ENCODE data around the gene RORC.

Gene RORC

DNA sequence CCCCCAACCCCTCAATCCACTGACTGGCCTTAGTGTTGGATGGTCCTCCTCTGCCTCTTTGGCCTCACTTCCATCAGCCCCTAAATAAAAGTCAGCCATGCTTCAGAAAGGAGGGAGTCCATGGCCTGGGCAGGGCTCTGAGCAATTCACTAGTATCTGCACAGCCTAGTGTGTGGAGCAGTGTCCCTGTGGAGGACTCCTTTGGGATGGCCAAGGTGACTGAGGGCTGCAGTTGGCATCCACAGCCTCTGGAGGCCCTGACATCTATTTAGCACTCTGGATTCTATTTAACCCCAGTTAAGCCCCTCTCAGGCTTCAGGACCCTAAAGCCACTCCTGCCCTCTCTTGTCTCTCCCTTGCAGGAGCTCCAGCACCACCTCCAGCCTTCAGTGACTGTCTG is 18.3 kb upstream of the RORC start:
- Histone ChIP-seq H3K27me3 (ENCODE audit: insufficient read depth, low read length) (no peaks in the 10 kb centered on the region; the same call in 1 of the 2 replicates), H3K27ac (ENCODE audit: low read depth, low read length, poor library complexity, severe bottlenecking) (no peak overlapping the region), H3K4me1 (ENCODE audit: insufficient read depth, low read length, severe bottlenecking) (peaks cover 8% of the 10 kb centered on the region), H3F3A (ENCODE audit: insufficient read depth, low read length) (no peaks in the 10 kb centered on the region), H3K36me3 (ENCODE audit: insufficient read depth, low read length) (no peaks in the 10 kb centered on the region), H3K9ac (ENCODE audit: low read length) (no peak overlapping the region), H3K4me2 (ENCODE audit: low read length) (no peak overlapping the region), H3K4me3 (ENCODE audit: low read depth, low read length, poor library complexity, severe bottlenecking) (no peak overlapping the region), H3K9me3 (ENCODE audit: low read length) (no peaks in the 10 kb centered on the region), H3K79me2 (ENCODE audit: insufficient read depth, low read length) (no peaks in the 10 kb centered on the region), H2AFZ (ENCODE audit: low read length) (no peak overlapping the region), H4K20me1 (ENCODE audit: insufficient read depth, low read length) (no peaks in the 10 kb centered on the region), H3K9me2 (ENCODE audit: low read depth, low read length) (no peaks in the 10 kb centered on the region)
- TF ChIP-seq, protein P1, sequence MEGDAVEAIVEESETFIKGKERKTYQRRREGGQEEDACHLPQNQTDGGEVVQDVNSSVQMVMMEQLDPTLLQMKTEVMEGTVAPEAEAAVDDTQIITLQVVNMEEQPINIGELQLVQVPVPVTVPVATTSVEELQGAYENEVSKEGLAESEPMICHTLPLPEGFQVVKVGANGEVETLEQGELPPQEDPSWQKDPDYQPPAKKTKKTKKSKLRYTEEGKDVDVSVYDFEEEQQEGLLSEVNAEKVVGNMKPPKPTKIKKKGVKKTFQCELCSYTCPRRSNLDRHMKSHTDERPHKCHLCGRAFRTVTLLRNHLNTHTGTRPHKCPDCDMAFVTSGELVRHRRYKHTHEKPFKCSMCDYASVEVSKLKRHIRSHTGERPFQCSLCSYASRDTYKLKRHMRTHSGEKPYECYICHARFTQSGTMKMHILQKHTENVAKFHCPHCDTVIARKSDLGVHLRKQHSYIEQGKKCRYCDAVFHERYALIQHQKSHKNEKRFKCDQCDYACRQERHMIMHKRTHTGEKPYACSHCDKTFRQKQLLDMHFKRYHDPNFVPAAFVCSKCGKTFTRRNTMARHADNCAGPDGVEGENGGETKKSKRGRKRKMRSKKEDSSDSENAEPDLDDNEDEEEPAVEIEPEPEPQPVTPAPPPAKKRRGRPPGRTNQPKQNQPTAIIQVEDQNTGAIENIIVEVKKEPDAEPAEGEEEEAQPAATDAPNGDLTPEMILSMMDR (IDR thresholded peaks at IDR 0.05; ENCODE audit: low read length), result no peak
- TF ChIP-seq EZH2 (IDR thresholded peaks at IDR 0.05; ENCODE audit: borderline replicate concordance, low read length), result no peak

DNA sequence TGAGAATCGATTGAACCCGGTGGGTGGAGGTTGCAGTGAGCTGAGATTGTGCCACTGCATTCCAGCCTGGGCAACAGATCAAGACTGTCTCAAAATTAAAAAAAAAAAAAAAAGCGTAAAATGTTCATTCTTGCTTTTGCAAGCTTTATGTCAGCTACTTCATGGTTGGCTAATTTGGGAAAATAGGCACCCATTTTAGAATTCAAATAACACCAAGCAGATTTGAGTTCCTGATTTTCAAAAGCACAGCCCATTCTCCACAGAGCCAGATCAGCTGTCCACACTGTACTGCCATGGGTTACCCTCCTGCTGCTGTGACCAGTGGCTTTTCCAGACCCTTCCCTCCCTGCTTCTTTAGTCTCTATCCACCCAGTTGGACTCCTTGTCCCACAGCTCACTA is 17.5 kb upstream of the RORC start:
- Histone ChIP-seq H3K36me3 (ENCODE audit: insufficient read depth, low read length) (no peaks in the 10 kb centered on the region), H3F3A (ENCODE audit: insufficient read depth, low read length) (no peaks in the 10 kb centered on the region), H3K27ac (ENCODE audit: low read depth, low read length, poor library complexity, severe bottlenecking) (no peak overlapping the region), H3K4me2 (ENCODE audit: low read length) (no peak overlapping the region), H3K27me3 (ENCODE audit: insufficient read depth, low read length) (no peaks in the 10 kb centered on the region; the same call in 1 of the 2 replicates), H4K20me1 (ENCODE audit: insufficient read depth, low read length) (no peaks in the 10 kb centered on the region), H3K4me3 (ENCODE audit: low read depth, low read length, poor library complexity, severe bottlenecking) (no peak overlapping the region), H3K9ac (ENCODE audit: low read length) (no peak overlapping the region), H2AFZ (ENCODE audit: low read length) (no peak overlapping the region), H3K9me2 (ENCODE audit: low read depth, low read length) (no peaks in the 10 kb centered on the region), H3K4me1 (ENCODE audit: insufficient read depth, low read length, severe bottlenecking) (peaks cover 8% of the 10 kb centered on the region), H3K79me2 (ENCODE audit: insufficient read depth, low read length) (no peaks in the 10 kb centered on the region), H3K9me3 (ENCODE audit: low read length) (no peaks in the 10 kb centered on the region)
- TF ChIP-seq, protein P1 (IDR thresholded peaks at IDR 0.05; ENCODE audit: low read length), result no peak
- TF ChIP-seq EZH2 (IDR thresholded peaks at IDR 0.05; ENCODE audit: borderline replicate concordance, low read length), result no peak

DNA sequence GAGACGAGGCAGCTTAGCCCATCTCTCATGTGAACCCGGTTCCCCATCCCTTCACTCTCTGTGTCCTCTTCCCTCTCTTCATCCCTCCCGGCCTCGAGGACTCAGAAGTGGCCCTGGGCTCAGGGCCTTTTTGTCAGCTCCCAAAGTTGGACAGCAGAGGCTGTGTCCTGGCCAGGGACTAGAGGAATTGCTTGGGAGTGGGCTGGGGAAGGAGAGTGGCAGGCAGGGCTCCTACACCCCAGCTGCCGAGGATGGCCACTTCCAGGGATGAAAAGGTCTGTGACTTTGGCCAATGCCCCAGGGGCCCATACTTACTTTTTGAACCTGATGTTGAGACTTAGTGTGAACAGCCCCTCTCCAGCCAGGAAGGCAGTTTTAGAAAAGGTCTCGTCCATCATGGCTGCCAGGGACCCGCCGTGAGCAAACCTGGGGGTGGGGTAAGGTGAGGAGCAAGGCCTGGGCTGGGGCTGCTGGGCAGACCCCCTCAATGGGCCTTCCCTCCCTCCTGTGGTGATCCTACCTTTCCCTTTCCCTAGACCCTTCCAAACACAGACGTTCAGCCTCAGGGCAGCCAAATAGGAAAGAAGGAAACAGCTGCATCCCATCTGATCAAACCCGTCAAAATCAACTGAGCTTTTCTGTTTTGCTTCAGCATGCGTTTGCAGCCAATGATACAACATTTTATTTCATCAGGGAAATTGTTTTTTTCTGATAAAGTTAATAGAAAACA is 16.4 kb upstream of the RORC start:
- no peak overlapping the region for H3K4me3 ChIP-seq (ENCODE audit: low read depth, low read length, poor library complexity, severe bottlenecking)
- H3K27me3 ChIP-seq (ENCODE audit: insufficient read depth, low read length), result no peaks in the 10 kb centered on the region; the same call in 1 of the 2 replicates
- H3K4me1 ChIP-seq (ENCODE audit: insufficient read depth, low read length, severe bottlenecking), result peaks cover 18% of the 10 kb centered on the region
- H4K20me1 ChIP-seq (ENCODE audit: insufficient read depth, low read length), result no peaks in the 10 kb centered on the region
- H3K36me3 ChIP-seq (ENCODE audit: insufficient read depth, low read length), result no peaks in the 10 kb centered on the region
- no peak overlapping the region for H2AFZ ChIP-seq (ENCODE audit: low read length)
- H3K79me2 ChIP-seq (ENCODE audit: insufficient read depth, low read length), result no peaks in the 10 kb centered on the region
- H3K9me2 ChIP-seq (ENCODE audit: low read depth, low read length), result no peaks in the 10 kb centered on the region
- TF ChIP-seq, protein P1 (IDR thresholded peaks at IDR 0.05; ENCODE audit: low read length), result no peak
- TF ChIP-seq EZH2 (IDR thresholded peaks at IDR 0.05; ENCODE audit: borderline replicate concordance, low read length), result no peak
- no peaks in the 10 kb centered on the region for H3K9me3 ChIP-seq (ENCODE audit: low read length)
- no peaks in the 10 kb centered on the region for H3F3A ChIP-seq (ENCODE audit: insufficient read depth, low read length)
- no peak overlapping the region for H3K27ac ChIP-seq (ENCODE audit: low read depth, low read length, poor library complexity, severe bottlenecking)
- no peak overlapping the region for H3K9ac ChIP-seq (ENCODE audit: low read length)
- H3K4me2 ChIP-seq (ENCODE audit: low read length), result no peak overlapping the region
